ENCODE data around the gene KCNMB2.

KCNMB2 gene

GRCh38 chr3:178583963-178584575 is 47.8 kb downstream of the KCNMB2 start:
- FAIRE-seq: no peak

GRCh38 chr3:178584722-178585380 is 48.6 kb downstream of the KCNMB2 start:
- no peak for FAIRE-seq

- FAIRE-seq: no peak
Measured at GRCh38 chr3:178585454-178585853, 49.2 kb downstream of the KCNMB2 start.

- no peak for FAIRE-seq
Measured at GRCh38 chr3:178586076-178586475, 49.8 kb downstream of the KCNMB2 start.

- FAIRE-seq: no peak
Measured at GRCh38 chr3:178588628-178589027, 52.4 kb downstream of the KCNMB2 start.

GRCh38 chr3:178593786-178594185 is 57.5 kb downstream of the KCNMB2 start:
- no peak for FAIRE-seq

- no peak for FAIRE-seq
Measured at GRCh38 chr3:178597371-178597770, 61.1 kb downstream of the KCNMB2 start.

GRCh38 chr3:178602856-178603255 is 66.6 kb downstream of the KCNMB2 start:
- no peak for FAIRE-seq

- no peak for FAIRE-seq
Measured at GRCh38 chr3:178603735-178604134, 67.5 kb downstream of the KCNMB2 start.

- FAIRE-seq: no peak
Measured at GRCh38 chr3:178618197-178618596, 82.0 kb downstream of the KCNMB2 start.

- FAIRE-seq: no peak
Measured at GRCh38 chr3:178618896-178619295, 82.7 kb downstream of the KCNMB2 start.

GRCh38 chr3:178623666-178624255 is 87.5 kb downstream of the KCNMB2 start:
- FAIRE-seq: no peak

- FAIRE-seq: no peak
Measured at GRCh38 chr3:178624276-178624675, 88.0 kb downstream of the KCNMB2 start.

- no peak for FAIRE-seq
Measured at GRCh38 chr3:178625053-178625600, 88.9 kb downstream of the KCNMB2 start.

GRCh38 chr3:178628037-178628436 is 91.8 kb downstream of the KCNMB2 start:
- FAIRE-seq: no peak

GRCh38 chr3:178629430-178630178 is 93.4 kb downstream of the KCNMB2 start:
- FAIRE-seq: no peak

- FAIRE-seq: no peak
Measured at GRCh38 chr3:178631950-178632349, 95.7 kb downstream of the KCNMB2 start.

GRCh38 chr3:178634975-178635374 is 98.7 kb downstream of the KCNMB2 start:
- no peak for FAIRE-seq

- FAIRE-seq: no peak
Measured at GRCh38 chr3:178637802-178638201, 101.6 kb downstream of the KCNMB2 start.

- FAIRE-seq: no peak
Measured at GRCh38 chr3:178645503-178645902, 109.3 kb downstream of the KCNMB2 start.

- FAIRE-seq: no peak
Measured at GRCh38 chr3:178646186-178646862, 110.1 kb downstream of the KCNMB2 start.

GRCh38 chr3:178655488-178655887 is 119.3 kb downstream of the KCNMB2 start:
- FAIRE-seq: no peak
